HG03457 (cell line): ENCODE measurements around the gene ASB2.

Experiments used
- ATAC-seq: cut with Tn5 transposase; IDR thresholded peaks from one replicate; pipeline ENCODE4 v1.9.1; 2021; ENCODE audit warnings: moderate number of reproducible peaks; ENCODE audit not compliant: unreplicated experiment

The ASB2 gene

DNA sequence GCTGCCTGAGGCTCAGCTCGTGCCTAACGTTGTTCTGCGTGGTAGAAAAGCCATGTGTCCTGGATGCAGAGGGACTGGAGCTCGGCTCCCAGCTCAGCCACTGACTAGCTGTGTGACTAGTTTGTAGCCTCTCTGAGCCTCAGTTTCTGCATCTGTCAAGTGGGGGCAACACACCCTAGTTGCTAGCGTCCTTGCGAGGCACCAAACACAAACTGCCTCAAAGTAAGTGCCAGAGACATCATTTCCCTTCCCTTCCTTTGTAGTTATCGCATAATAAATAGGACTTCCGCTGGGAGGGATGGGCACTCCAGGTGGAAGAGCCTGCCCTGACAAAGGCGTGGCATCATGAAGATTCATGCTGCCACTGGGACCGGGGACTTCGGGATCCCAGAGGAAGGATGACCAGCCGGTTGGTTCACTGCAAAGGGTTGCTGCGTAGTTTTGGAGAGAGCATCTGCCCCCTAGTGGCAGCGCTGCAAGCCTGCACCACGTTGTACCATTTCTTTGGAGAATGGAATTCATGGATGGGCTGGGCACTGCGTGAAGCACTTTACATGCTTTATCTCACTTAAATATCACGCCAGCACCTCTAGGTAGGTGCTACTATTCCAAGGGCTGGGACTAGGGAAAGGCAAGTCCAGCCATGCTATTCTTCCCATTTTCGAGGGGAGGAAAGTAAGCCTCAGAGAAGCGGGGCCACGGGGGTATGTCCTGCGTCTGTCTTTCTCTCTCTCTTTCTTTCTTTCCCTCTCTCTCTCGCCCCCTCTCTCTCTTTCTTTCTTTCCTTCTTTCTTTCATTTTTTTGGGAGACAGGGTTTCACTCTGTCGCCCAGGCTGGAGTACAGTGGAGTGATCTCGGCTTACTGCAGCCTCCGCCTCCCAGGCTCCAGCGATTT lies 25.4 kb upstream of the ASB2 start:
- peak; percentile 46 for ATAC-seq

DNA sequence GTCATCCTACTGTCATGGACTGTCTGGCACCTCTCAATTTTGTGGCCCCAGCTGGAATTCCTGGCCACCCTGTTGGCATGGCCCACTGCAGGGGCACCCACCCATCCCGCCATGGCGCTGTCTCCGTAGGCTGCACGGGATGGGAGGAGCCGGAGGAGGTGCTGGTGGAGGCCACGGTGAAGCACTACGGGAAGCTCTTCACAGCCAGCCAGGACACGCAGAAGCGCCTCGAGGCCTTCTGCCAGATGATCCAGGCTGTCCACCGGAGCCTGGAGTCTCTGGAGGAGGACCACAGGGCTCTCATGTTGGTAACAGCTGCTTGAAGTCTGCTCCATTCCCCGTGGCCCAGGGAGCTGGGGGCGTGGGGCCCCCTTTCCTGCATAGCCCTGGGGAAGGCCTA lies 24.6 kb upstream of the ASB2 start:
- no peak for ATAC-seq

DNA sequence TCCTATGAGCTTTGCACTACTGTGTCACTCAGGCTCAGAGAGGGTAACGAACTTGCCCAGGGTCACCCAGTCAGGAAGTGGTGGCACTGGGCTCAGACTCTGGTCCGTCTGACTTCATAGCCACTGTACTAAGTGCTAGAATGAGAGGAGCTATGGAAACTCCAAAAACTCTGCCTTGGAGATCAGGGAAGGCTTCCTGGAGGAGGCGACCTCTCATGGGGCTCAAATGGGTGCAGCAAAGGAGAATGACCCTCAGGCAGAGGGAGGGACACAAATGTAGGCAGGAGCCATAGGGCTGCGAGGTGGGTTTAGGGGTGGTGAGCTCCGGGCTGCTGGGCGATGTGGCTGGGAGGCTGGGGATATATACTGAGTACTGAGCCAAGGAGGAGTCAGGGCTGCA lies 23.9 kb upstream of the ASB2 start:
- ATAC-seq: no peak

DNA sequence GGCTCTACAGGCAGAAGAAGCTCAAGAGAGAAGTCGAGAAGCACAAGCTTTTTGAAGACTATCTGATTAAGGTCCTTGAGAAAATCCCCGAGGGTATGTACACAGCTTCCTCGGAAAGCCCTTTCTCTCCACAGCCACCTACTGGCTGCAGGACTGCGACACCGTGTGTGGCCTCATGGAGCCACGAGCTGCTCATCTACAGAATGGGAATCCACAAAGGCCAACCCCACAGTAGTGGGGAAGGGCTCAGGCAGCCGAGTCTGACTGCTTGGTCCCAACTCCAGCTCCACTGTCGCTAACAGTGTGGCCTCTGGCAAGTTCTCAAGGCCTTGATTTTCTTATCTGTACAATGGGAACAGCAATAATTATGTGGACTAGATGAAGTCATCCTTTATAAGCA lies 23.2 kb upstream of the ASB2 start:
- no peak for ATAC-seq

DNA sequence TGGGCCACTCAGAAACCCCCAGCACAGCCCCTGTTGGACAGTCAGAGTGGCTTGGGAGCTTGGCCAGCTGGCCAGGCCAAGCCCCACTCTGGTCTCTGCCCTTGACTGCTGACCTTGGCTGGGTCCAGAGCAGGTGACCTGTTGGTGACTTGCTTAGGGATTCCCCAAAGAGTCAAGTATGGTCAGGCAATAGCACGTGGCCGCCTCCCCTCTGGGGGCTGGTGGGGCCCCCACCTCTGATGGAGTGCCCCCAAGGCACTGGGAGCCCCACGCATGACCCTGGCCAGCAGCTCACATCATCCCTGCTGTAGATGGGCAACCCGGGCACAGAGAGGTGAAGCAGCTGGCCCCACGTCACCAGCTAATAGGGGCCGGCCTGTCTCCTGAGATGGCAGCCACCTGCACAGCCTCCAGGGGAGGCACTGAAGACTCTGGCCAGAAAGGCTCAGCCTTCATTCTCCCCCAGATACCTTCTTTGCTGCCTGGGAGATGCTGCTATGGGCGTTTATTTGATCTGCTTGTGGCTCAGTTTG lies 22.6 kb upstream of the ASB2 start:
- no peak for ATAC-seq

DNA sequence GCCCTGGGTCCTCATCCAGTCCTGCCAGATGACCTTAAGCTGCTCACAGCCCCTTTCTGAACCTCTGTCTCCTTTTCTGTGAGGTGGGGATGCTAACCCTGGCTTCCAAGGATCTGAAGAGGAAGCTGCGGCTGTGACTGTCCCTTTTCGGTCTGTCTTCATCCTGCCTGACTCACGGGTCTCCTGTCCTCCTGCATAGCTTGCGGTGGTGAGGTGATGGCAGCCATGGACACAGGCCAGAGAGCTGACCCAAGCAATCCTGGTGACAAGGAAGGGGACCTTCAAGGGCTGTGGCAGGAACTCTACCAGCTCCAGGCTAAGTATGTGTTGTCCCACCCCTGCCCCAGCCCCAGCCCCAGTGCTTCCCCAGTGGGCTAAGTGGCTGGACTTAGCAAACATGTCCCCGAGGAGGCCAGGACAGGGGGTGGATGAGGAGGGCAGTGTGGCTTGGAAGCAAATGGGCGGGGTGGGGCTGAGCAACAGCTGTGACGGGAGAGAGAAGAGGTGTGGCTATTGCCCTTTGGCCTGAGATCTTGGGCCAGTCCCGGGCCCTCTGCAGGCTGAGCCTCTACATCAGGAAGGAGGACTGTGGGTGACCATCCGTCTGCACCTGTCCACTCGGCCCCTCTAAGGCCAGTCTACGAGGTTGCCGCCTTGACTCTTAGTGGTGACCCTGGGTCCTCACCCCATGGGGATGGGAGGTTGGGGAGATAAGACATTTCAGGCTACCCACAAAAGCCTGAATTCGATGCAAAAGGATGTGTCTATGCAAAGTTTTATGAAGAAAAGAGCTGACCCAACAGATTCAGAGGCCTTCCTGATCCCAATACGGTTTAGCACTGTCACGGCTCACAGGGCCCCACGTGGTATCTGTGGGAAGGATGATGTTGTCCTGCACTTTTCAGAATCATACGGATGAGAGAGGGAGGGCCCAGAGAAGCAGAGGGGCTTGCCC lies 21.8 kb upstream of the ASB2 start:
- ATAC-seq: no peak

DNA sequence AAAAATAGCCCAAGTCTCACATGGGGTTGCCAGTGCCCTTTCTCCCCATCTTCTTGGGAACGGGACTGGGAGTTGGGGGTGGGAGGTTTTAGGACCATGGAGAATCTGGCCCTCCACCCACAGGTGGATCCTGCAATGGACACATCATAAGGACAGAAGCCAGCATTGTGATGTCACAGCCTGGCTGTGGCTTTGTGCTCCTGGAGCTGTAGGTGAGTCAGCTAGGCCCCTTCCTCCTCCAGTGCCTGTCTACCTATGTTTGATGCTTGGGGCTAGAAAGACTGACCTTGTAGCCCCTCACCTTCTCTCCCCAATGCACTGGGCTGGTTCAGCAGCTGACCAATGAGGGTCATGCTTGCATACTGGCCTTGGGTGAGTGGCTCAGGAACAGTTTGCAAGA lies 20.7 kb upstream of the ASB2 start, which contains the start of gene CCDC197:
TSS of gene CCDC197 (plus strand) at position 220 of the 400 bp plus-strand sequence. CDS start 831 bp downstream, outside the sequence.
- no peak for ATAC-seq

DNA sequence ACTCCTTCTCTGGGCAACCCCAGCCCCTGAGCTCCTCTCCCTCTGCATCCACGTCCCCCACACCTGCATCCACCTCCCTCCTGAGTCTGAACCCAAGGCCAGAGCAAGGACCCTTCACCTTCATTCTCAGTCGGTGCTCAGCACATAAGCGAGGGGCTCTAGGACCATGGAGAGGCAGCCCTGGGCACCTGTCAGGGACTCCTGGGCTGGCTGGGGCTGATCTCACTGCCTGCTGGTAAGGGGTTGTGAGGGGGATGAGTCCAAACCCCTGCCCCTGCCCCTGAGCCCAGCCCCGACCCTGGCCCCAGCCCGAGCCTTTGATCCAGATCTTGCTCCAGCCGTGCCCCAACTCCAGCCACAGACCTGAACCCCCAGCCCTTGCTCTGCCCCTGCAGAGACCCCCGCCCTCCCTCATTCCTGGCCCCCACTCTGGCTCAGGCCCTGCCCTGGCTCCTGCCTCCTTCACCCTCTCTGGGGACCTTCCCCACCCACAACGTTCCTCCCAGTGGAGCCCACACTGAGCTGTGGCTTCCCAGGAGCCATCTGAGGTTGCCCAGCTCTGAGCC lies 19.8 kb upstream of the ASB2 start:
- no peak for ATAC-seq

DNA sequence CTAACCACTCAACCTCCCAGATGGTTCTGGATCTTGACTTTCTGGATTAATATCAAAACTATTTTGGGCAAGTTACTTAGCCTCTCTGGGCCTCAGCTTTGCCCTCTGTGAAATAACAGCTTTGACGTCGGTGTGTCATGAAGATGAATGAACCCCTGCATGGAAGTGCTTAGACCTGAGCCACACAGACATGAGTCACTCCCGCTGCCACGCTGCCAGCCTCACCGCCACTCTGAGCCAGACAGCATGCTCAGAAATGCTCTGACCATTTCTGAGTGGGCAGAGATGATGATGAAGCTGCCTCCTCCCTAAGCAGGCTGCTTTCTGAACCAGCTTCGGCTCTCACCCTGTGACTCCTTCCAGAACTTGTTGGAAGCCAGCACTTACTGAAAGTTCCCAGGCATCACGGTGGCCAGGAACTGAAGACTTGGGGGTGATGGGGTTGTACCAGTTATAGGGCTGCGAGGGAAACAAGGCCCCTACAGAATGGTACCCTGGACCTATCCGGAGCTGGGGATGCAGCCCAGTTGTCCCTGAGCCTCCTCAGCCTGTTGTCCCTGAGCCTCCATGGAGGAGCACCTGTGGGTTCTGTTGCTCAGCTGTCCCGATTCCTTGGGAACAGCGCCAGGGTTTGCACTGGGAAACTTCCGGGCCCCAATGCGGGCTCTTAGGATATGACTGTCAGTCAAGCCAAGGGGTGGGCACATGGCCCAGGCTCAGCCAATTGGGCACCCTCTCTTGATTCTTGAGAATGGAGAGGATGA lies 18.7 kb upstream of the ASB2 start:
- ATAC-seq: no peak

DNA sequence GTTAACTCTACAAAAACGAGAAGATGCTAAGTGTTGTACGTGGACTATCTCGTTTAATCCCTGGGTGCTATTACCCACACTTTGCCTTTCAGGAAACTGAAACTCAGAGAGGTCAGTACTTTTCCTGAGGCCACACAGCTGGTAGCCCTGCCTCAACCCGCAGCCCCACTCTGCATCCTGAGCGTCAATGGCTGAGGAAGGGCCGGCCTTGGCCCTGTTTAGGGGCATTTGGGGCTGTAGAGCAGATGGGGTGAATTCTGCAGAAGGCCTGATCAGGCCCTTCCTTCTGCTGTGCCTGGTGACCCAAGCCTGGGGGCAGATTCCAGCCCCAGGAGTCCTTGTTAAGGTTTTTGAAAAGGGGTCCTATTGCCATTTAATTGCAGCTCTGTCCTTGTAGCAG lies 17.0 kb upstream of the ASB2 start:
- no peak for ATAC-seq

DNA sequence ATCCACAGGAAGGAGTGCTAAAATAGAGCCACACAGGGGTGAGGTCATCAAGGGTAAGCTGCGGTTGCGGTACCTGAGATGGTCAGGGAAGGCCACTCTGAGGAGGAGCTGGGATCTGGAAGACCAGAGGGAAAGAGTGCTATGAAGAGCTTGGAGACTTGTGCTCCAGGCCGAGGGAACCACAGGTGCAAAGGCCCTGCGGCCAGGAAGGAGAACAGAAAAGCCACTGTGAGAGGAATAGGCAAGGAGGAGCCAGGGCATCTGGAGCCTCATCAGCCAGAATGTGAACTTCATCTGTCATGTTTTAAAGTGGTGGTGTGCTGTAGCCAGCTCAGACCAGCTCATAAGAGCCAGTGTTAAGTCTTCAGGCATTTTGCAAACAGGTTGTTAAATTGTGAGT lies 15.3 kb upstream of the ASB2 start:
- ATAC-seq: no peak

DNA sequence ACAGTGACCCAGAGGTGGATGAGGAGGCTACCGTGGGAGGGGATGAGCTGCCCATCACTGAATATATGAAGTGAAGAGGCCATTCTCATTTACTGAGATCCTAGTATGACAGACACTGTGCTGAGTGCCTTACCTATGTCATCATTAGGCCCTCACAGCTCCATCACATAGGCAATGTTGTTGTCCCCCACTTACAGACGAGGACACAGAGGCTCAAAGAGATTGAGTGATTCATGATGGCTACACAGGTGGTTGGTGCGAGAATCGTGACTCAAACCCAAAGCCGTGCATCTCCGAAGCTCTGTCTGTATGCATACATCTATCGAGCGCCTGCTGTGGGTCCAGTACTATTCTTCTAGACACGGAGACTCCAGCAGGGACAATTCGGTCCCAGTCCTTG lies 14.8 kb upstream of the ASB2 start:
- ATAC-seq: no peak

DNA sequence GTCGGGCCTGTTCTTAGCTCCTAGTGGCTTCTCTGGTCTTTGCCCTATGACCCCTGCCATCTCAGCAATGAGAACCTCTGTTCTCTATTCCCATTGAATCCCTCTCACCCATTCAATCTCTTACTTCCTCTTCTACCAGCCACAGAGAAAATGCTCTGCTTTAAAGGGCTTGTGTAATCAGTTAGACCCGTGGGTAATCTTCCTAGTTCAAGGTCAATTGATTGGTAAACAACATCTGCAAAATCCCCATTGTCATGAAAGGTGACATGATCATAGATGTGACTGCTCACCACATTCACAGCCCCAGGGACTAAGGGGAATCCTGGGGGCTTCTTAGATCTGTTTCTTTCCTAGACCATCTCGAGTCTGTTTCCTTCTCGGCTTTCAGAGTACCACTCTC lies 13.6 kb upstream of the ASB2 start:
- peak; percentile 55 for ATAC-seq

DNA sequence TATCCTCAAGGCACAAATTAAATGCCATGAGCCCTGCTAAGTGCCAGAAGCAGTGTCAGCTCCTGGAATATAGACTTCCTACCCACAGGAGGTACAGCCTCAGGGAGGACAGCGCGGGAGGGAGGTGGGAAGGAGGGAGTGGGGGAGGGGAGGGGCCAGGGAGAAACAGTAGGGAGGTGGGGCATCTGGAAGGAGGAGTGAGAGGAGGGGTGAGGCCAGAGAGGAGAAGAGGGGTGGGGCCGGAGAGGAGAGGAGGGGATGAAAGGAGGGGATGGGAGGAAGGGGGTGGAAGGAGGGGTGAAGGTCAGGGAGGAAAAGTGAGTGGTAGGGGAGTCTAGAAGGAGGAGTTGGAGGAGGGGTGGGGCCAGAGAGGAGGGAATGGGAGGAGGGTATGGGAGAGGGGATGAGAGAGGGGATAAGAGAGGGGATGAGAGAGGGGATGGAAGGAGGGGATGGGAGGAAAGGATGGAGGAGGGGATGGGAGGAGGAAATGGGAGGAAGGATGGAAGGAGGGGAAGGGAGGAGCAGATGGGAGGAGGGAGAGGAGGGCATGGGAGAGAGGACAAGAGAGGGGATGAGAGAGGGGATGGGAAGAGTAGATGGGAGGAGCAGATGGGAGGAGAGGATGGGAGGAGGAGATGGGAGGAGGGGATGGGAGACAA lies 11.6 kb upstream of the ASB2 start:
- ATAC-seq: no peak

DNA sequence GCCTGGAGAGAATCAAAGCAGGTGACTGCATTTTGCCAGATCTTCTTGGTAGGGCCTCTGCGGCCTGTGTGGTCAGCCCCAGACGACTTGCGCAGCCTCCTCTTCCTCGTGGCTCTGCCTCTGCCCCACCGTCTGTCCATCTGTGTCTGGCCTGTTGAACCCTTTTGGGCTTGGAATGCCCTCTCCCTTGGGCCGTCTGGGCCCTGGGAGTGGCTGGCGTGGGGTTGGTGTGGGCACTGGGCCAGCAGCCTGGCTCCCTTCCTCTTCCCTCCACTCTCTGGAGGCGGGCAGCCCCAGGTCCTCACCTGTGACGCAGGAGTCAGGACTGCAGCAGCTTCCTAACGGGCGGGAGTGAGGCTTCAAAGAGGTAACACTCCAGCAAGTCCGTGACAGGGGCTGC lies 11.0 kb upstream of the ASB2 start:
- no peak for ATAC-seq

DNA sequence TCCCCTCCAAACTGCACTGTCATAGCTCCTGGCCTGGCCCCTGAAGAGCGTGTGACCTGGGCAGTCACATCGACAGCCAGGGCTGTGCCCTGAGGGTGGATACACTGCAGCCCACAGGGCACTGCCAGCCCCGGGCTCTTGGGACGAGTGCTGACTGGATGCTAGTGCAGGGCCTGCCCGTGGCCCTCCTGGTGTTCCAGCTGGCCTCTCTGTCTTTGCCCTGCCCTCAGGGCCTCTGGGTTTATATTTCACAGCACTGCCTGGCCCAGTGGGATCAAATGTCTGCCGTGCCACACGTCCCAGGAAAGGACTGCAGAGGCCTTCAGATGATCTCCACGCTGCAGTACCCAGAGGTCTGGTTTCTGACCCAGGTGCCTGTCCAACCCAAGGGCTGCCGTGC lies 10.6 kb upstream of the ASB2 start:
- no peak for ATAC-seq

DNA sequence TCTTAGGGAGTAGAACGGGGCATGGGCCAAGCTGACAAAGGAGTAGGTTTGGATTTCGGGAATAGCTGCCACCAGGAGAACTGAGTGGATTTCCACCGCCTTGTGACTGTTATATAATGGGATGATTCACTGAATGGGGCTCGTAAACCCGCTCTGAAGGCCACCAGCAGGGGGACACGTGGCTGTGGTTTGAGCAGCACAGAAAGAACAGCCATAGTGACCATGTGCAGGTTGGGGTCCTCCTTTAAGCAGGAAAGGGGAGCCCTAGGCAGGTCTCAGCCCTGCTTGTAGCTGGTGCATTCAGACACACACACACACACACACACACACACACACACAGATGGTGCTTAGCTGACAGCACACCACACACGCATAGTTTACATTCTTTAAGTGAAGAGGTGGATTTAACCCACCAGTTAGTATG lies 8.6 kb upstream of the ASB2 start:
- no peak for ATAC-seq

DNA sequence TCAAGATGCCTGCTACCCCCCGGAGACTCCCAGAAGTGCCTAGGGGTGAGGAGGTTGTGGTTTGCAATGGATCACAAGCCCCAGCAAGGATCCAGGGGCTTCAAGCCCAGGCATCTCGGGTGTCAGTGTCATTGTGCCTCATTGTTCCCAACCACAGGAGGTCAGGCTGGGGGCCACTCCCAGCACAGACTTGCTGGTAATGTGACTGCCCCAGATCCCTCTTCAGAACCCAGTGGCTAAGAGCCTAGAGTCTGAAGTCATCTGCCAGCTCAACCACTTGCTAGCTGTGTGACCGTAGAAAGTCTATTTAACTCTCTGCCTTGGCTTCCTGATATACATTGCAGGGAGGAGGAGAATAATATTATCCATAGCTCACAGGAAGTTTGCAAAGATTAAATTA lies 7.7 kb upstream of the ASB2 start:
- ATAC-seq: no peak

DNA sequence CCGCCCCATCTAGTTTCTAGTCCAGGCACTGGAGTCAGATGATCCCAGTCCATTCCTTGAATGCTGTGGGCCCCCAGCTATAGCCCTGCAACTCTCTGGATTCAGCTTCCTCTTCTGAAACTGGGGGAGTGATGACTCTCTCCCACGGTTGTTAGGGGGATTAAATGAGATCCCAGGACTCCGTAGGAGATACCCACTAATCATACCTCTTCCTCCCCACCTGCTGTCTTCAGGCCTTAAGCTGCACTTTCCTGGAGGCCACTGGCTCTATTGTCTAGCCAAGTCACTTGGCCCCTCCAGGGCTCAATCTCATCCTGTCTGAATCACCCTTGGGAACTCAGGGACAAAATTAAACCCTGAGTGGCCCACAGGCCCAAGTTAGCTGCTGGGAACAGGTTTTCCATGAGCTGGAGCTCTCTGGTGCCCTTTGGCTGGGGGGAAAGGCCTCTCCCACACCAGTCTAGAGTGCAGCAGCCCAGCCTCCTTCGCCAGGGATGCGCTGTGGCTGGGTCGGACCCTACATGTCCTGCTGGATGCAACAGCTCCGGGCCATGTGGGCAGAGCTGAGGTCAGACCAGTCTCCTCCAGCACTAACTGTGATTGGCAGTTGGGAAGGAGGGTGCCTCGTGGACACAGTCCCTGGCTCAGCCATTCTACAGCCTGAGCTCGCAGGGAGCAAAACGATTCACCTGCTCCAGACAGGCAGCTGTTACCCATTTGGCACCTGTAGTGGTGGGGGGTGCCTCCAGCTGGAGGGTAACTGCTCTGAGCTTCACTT lies 6.0 kb upstream of the ASB2 start:
- no peak for ATAC-seq
